ENCODE measurements around the gene ICOSLG.
"Not testable (repeated sequence)": the region's sequence is repeated elsewhere in the genome, so short reads cannot be mapped to it uniquely, and the experiment has no call there.

DNA sequence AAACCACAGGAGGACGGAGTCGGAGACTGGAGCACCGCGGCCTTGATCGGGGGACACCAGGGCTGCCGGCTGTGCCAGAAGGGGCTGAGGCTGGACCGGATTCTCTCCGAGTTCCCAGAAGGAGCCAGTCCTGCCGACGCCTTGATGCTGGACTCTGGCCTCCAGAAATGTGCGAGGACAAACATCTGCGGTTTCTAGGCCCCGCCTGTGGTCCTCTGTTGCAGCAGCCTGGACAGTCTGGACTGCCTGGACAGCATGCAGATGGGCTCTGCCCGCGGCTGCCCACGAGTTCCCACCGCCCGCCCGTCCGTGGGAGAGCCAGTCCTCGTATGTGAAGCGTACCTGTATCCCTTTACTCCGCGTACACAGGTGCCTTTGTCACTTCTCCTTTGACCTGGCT is 34.6 kb downstream of the ICOSLG start:
- TF ChIP-seq, protein P1, sequence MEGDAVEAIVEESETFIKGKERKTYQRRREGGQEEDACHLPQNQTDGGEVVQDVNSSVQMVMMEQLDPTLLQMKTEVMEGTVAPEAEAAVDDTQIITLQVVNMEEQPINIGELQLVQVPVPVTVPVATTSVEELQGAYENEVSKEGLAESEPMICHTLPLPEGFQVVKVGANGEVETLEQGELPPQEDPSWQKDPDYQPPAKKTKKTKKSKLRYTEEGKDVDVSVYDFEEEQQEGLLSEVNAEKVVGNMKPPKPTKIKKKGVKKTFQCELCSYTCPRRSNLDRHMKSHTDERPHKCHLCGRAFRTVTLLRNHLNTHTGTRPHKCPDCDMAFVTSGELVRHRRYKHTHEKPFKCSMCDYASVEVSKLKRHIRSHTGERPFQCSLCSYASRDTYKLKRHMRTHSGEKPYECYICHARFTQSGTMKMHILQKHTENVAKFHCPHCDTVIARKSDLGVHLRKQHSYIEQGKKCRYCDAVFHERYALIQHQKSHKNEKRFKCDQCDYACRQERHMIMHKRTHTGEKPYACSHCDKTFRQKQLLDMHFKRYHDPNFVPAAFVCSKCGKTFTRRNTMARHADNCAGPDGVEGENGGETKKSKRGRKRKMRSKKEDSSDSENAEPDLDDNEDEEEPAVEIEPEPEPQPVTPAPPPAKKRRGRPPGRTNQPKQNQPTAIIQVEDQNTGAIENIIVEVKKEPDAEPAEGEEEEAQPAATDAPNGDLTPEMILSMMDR (IDR thresholded peaks at IDR 0.05) = not testable (repeated sequence)
- not testable (repeated sequence) for TF ChIP-seq POLR2A (IDR thresholded peaks at IDR 0.05)
